Esophagus squamous epithelium (tissue), 5 donors: ENCODE measurements around the gene ATP11B. TPM values are rescaled to one million over a fixed set of nuclear protein-coding genes. Genes with fewer than 3 reads are reported as not detected.

Experiments
- DNase-seq: peaks from one replicate; lab custom pipeline; 2025; lab: John Stamatoyannopoulos, UW
- H3K27ac ChIP-seq, 4 donors: fragments of 200-600 bp; sonication (generic); one replicate each; pipeline ENCODE4 v1.5.1; 2016 to 2019; ENCODE audit warnings: mild to moderate bottlenecking in 1 of 4
- H3K27me3 ChIP-seq, 4 donors: fragments of 200-600 bp; sonication (generic); 1 replicate in 3 of 4; 2 replicates in 1 of 4; pipeline versions ENCODE4 v1.5.1 to v1.6.0; 2017 to 2021; ENCODE audit warnings: antibody characterized with exemption in 1 of 4
- H3K36me3 ChIP-seq, 3 donors: fragments of 200-600 bp; sonication (generic); one replicate each; pipeline ENCODE4 v1.5.1; 2016 to 2019
- H3K4me1 ChIP-seq, 3 donors: fragments of 200-600 bp; sonication (generic); one replicate each; pipeline ENCODE4 v1.5.1; 2017 to 2019
- H3K4me3 ChIP-seq, 4 donors: fragments of 200-600 bp; sonication (generic); 1 replicate in 3 of 4; 2 replicates in 1 of 4; pipeline ENCODE4 v1.5.1; 2016 to 2019; ENCODE audit warnings: mild to moderate bottlenecking in 2 of 4, moderate library complexity in 1 of 4
- H3K9me3 ChIP-seq, 3 donors: fragments of 200-600 bp; sonication (generic); one replicate each; pipeline ENCODE4 v1.5.1; 2016 to 2019
- POLR2A ChIP-seq, 4 donors: fragments of 450-650 bp; IDR thresholded peaks; one replicate each; pipeline ENCODE4 v1.6.1; 2017; ENCODE audit warnings: antibody characterized with exemption in 4 of 4, mild to moderate bottlenecking in 4 of 4, moderate library complexity in 3 of 4
- WGBS, 2 donors: methylation state at CpG; one replicate each; pipeline ENCODE4 v1.1.5; 2018; 5-methylcytosine and 5-hydroxymethylcytosine counted together
- intact Hi-C: fragments of 100-400 bp; cut with DNase I; formaldehyde crosslinking; loops from one replicate; pipeline ENCODE4 v1.15.0; 2022
- total RNA-seq, 4 donors: library from RNA; depleted of rRNA; stranded (reverse); fragments of >200 nt; gene quantifications; one replicate each; pipeline ENCODE4 v1.1.0, GENCODE V29; 2016
- TF ChIP-seq, protein P1 (sequence below), 6 experiments: fragments of 450-650 bp in 4 of 6; fragments of 200-600 bp in 2 of 6; sonication (generic) in 2 of 6; IDR thresholded peaks; one replicate each; pipeline ENCODE4 v1.5.1; 2016 to 2019; ENCODE audit warnings: antibody characterized with exemption in 6 of 6, mild to moderate bottlenecking in 4 of 6, moderate library complexity in 4 of 6
- donor health status: DM: yes; HTN: yes; CAD: no.

The ATP11B gene
- total RNA-seq, 4 donors from 2014 or later = 73.3 to 202 (median 132) TPM

DNA sequence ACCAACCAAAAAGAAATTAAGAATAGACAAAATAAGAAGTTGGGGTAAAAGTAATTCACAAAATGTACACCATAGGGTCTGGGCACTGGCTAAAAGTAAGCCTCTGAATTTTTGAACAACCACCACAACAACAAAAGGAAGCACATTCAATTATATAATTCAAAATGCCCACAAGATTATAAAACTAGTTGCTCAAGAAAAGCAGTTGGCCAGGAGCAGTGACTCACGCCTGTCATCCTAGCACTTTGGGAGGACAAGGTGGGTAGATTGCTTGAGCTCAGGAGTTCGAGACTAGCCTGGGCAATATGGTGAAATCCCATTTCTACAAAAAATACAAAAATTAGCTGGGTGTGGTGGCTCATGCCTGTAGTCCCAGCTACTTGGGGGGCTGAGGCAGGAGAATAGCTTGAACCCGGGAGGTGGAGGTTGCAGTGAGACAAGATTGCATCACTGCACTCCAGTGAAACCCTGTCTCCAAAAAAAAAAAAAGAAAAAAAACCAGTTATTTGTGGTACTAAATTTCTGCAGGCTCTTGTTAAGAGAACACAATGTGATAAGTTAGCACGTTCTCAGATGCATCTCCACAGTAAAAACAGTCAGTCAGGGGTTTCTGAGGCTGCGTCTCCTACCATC is 6.6 kb upstream of the ATP11B start:
- Histone ChIP-seq H3K27ac (no peak overlapping the region), H3K27me3 (peaks cover 0 to 26% (median 0%) of the 10 kb centered on the region in 4 donors), H3K4me1 (no peaks in the 10 kb centered on the region), H3K9me3 (no peaks in the 10 kb centered on the region), H3K4me3 (no peak overlapping the region), H3K36me3 (no peaks in the 10 kb centered on the region)
- DNase-seq = no peak
- TF ChIP-seq, protein P1, sequence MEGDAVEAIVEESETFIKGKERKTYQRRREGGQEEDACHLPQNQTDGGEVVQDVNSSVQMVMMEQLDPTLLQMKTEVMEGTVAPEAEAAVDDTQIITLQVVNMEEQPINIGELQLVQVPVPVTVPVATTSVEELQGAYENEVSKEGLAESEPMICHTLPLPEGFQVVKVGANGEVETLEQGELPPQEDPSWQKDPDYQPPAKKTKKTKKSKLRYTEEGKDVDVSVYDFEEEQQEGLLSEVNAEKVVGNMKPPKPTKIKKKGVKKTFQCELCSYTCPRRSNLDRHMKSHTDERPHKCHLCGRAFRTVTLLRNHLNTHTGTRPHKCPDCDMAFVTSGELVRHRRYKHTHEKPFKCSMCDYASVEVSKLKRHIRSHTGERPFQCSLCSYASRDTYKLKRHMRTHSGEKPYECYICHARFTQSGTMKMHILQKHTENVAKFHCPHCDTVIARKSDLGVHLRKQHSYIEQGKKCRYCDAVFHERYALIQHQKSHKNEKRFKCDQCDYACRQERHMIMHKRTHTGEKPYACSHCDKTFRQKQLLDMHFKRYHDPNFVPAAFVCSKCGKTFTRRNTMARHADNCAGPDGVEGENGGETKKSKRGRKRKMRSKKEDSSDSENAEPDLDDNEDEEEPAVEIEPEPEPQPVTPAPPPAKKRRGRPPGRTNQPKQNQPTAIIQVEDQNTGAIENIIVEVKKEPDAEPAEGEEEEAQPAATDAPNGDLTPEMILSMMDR (IDR thresholded peaks at IDR 0.05) = no peak
- TF ChIP-seq POLR2A (IDR thresholded peaks at IDR 0.05) = no peak
- WGBS, 2 donors = 80 to 84% methylated on average over 5 of the region's 5 CpGs
- intact Hi-C loops = no loop called here

DNA sequence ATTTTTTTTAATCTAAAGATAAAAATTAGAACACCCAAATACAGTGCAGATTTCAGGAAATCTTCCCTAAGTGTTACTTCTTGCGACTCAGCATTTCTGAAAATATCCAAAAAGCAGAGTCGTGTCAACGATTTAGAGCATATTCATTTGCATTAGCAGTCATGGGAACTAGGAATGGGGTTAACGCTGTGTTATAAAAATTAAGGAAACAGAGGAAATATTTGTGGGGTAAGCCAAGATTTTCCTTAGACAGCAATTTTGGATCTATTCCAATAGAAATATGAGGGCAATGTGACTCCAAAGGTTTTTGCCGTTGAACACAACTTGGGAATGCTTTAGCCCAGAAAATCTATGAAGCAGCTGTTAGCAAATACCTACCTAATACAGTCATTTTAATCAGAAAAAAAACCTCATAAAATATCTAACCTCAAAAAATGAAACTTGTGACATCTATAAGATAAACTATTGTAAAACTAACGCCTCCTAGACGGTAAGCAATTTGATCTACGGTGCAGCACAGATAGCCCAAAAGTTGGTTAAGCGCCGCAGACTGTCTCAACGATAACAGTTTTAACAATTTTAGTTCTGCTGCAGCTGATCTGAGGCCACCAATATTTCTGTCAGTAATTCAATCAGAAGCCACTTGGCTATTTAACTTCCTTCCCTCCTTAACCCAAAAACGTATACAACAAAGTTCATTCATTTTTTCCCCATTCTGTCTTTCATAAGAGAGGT is 5.8 kb upstream of the ATP11B start:
- TF ChIP-seq, protein P1 (IDR thresholded peaks at IDR 0.05) = no peak
- TF ChIP-seq POLR2A (IDR thresholded peaks at IDR 0.05) = no peak
- Histone ChIP-seq H3K27ac (no peak overlapping the region), H3K27me3 (peaks cover 0 to 26% (median 0%) of the 10 kb centered on the region in 4 donors), H3K4me3 (no peak overlapping the region), H3K36me3 (no peaks in the 10 kb centered on the region), H3K9me3 (no peaks in the 10 kb centered on the region), H3K4me1 (peaks cover 0 to 4% (median 4%) of the 10 kb centered on the region in 3 donors)
- intact Hi-C loops = no loop called here
- 75% methylated on average over 12 of the region's 12 CpGs for WGBS, 2 donors
- DNase-seq = no peak

DNA sequence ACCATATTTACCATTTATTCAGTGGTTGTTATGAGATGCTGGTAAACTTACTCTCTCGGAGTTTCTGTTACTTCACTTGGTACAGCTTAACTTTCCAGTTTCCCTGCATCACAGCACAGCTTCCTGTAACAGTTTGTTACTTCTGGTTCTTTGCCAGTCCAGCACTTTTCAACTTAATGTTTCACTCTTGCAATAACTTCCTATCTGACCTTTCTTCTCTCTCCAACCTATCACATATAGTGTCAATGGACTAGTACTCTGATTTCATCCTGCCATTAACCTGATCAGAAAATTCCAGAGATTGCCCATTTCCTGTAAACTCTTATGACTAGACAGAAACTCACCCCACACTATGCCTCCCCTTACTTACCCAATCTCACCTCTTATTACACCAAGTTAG is 3.9 kb upstream of the ATP11B start:
- Histone ChIP-seq H3K4me1 (peaks cover 0 to 8% (median 4%) of the 10 kb centered on the region in 3 donors), H3K36me3 (no peaks in the 10 kb centered on the region), H3K27me3 (peaks cover 0 to 20% (median 0%) of the 10 kb centered on the region in 4 donors), H3K4me3 (no peak overlapping the region), H3K9me3 (no peaks in the 10 kb centered on the region), H3K27ac (no peak overlapping the region)
- 33 to 42% methylated on average over 1 of the region's 1 CpG for WGBS, 2 donors
- intact Hi-C loops = no loop called here
- no peak for TF ChIP-seq POLR2A (IDR thresholded peaks at IDR 0.05)
- TF ChIP-seq, protein P1 (IDR thresholded peaks at IDR 0.05) = no peak
- no peak for DNase-seq

DNA sequence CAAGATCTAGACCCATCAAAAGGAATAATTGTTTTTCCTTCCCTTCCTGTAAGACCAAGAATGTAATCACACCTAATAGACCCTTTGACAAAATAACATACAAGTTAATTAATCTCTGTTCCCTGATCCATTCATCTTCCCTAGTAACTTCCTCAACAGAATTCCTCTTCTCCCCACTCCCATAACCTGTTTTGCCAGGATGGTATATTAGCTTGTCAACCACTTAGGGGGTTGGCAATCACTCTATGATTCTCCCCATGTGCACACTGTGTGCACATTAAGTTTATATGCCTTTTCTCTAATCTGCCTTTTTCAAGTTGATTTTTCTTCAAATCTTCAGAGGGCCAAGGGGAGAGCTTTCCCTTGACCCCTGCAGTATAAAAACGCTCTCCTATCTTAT is 2.7 kb upstream of the ATP11B start:
- Histone ChIP-seq H3K4me1 (peaks cover 0 to 19% (median 13%) of the 10 kb centered on the region in 3 donors), H3K4me3 (no peak overlapping the region), H3K27ac (no peak overlapping the region), H3K9me3 (no peaks in the 10 kb centered on the region), H3K36me3 (no peaks in the 10 kb centered on the region), H3K27me3 (peaks cover 0 to 18% (median 0%) of the 10 kb centered on the region in 4 donors)
- no peak for DNase-seq
- 83 to 100% methylated on average over 1 of the region's 1 CpG for WGBS, 2 donors
- intact Hi-C loops = no loop called here
- TF ChIP-seq POLR2A (IDR thresholded peaks at IDR 0.05) = no peak
- TF ChIP-seq, protein P1 (IDR thresholded peaks at IDR 0.05) = no peak
